Astrocyte of the spinal cord (primary cell): ENCODE data around the gene SLC4A1.
"Not testable (repeated sequence)": the region's sequence is repeated elsewhere in the genome, so short reads cannot be mapped to it uniquely, and the experiment has no call there.

ENCODE experiments used
- DNase-seq: peaks from one replicate; pipeline ENCODE4 v3.0.0; 2011; ENCODE audit warnings: low read depth, low spot score
- H3K4me3 ChIP-seq: 2 replicates; pipeline ENCODE4 v1.5.1; 2011; ENCODE audit warnings: low read depth, mild to moderate bottlenecking, low read length, moderate library complexity
- in situ Hi-C: cut with HindIII; loops from 2 replicates; pipeline ENCODE4 v1.10.0; 2017; ENCODE audit warnings: low sequenced_read_pairs
- TF ChIP-seq, protein P1 (sequence below): IDR thresholded peaks from 2 replicates; pipeline ENCODE4 v1.5.1; 2012; ENCODE audit warnings: low read depth, mild to moderate bottlenecking, low read length, inconsistent platforms

SLC4A1 gene

DNA sequence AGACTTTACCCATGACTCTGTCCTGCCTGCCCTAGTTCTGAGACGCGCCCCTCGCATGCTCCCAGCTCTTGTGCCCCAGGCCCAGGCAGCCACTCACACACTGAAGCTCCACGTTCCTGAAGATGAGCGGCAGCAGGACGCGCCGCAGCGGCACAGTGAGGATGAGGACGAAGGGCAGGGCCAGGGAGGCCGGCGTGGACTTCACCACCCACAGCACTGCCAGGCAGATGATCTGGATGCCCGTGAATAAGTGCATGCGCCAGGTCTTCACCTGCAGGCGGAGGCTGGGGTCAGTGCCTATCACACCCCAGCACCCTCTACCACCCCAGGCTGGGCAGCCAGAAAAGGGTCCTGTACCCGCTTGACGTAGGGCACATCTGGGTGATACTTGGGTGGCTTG lies 16.9 kb downstream of the SLC4A1 start:
- no peak overlapping the region for H3K4me3 ChIP-seq
- TF ChIP-seq, protein P1, sequence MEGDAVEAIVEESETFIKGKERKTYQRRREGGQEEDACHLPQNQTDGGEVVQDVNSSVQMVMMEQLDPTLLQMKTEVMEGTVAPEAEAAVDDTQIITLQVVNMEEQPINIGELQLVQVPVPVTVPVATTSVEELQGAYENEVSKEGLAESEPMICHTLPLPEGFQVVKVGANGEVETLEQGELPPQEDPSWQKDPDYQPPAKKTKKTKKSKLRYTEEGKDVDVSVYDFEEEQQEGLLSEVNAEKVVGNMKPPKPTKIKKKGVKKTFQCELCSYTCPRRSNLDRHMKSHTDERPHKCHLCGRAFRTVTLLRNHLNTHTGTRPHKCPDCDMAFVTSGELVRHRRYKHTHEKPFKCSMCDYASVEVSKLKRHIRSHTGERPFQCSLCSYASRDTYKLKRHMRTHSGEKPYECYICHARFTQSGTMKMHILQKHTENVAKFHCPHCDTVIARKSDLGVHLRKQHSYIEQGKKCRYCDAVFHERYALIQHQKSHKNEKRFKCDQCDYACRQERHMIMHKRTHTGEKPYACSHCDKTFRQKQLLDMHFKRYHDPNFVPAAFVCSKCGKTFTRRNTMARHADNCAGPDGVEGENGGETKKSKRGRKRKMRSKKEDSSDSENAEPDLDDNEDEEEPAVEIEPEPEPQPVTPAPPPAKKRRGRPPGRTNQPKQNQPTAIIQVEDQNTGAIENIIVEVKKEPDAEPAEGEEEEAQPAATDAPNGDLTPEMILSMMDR, result no peak
- DNase-seq, result no peak
- in situ Hi-C loops, result no loop called here

DNA sequence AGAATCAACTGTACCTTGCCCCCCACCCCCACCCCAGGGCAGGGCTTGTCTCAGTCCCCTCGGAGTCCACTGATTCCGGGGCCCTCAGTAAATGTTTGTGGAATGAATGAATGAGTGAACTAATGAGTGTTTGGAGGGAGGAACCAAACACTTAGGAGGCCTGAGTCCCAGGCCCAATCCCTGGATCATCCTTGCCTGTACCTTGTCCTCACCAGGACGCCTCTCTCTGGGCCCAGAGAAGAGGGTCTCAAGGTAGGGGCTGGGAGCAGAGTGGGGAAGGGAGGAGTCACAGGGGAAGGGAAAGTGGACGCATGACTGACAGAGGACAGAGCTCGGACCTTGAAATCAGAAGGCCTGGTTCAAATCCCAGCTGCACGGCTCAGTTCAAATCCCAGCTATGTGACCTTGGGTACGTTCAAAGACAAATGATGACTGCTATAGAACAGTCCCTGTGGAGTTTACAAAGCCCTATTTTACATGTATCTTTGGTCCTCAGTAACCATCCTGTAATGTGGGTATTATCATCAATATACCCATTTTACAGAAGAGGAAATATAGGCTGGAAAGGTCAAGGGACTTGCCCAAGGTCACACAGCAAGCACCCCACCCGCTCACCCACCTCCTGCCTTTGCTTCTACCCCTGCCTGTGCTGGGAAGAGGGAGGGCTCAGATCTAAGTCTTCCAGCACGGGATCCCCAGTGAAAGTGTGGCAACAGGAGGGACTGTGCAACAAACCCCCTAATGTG lies 18.3 kb downstream of the SLC4A1 start:
- TF ChIP-seq, protein P1, result no peak
- in situ Hi-C loops, result no loop called here
- H3K4me3 ChIP-seq, result no peak overlapping the region
- no peak for DNase-seq

DNA sequence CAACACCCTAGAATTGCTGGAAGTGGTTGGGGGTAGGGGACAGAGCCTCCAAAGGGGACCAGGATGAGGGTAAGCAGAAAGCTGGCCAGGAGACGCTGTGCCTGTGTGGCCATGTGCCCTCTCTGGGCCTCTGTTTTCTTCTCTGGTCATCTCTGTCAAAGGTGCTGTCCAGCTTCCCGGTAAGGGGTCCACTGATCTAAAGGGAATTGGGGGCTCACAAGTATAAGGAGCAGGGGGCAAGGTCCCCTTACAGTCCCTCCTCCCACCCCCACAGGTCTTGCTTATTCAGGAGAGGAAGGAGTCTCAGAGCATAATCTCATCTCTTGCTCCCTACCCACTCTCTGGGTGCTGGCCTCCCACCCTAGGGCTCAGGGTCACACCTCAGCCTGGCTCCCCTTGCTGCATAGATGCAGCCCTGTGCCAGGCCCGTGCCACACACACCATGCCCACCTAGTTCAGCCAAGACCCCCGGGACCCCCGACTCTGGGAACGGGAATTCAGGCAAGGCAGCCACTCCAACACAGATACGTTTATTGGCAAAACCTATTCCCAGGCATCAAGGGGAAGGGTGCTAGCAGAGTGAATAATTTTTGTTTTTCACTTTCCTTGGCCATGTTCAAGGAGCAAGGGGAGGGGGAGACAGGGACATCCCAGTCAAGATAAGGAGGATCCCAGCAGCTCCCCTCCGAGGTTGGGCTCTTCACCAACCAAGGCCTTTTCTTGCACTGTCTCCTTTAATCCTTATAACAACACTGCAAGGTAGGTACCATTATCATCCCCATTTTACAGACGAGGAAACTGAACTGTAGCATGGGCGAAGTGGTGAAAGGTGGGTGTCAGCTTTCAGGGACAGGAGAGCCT lies 19.8 kb downstream of the SLC4A1 start:
- in situ Hi-C loops, result no loop called here
- DNase-seq, result no peak
- TF ChIP-seq, protein P1, result no peak
- no peak overlapping the region for H3K4me3 ChIP-seq

DNA sequence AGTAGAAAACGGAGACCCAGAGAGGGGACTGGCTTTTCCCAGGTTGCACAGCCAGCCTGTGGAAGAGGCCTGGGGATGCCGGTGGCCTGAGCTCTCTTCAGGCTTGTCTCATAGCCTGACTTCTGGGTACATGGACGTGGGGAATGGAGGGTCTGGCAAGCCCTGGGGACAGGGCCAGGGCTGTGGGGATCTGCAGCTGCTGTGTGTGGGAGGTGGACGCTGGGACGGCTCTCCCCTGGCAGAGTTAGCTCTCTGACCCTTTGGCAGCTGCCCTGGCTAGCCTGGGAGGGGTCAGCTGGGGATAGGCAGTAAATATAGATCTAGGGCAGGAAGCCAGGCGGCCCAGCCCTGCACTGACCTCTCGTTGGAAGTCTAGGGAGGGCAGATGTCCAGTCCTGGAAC lies 20.5 kb downstream of the SLC4A1 start:
- TF ChIP-seq, protein P1, result no peak
- no peak overlapping the region for H3K4me3 ChIP-seq
- DNase-seq, result no peak
- in situ Hi-C loops, result no loop called here

DNA sequence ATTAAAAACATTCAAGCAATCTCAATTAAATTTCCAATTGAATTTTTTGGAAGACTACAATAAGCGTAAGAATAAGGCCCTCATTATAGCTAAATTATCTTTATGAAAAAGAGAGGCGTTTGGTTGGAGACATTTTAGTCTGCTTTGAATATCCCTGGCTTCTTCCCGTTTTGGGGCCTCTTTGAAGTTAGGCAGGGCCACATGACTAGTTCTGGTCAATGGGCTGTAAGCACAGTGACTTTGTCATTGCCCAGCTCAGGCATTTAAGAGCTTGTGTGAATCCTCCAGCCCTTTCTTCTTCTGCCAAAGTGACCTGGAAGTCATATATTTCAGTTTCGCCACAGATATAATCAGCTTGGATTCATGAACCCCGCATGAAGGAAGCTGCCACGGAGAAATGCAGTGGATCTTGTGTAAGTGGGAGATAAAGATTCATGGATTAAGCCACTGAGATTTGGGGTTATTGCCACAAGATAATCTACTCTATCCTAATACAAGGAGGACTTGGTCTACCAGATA lies 26.8 kb downstream of the SLC4A1 start:
- TF ChIP-seq, protein P1, result no peak
- in situ Hi-C loops, result no loop called here
- no peak for DNase-seq

DNA sequence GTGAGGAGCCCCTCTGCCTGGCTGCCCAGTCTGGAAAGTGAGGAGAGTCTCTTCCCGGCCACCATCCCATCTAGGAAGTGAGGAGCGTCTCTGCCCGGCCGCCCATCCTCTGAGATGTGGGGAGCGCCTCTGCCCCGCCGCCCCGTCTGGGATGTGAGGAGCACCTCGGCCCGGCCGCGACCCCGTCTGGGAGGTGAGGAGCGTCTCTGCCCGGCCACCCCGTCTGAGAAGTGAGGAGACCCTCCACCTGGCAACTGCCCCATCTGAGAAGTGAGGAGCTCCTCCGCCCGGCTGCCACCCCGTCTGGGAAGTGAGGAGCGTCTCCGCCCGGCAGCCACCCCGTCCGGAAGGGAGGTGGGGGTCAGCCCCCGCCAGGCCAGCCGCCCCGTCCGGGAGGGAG lies 30.0 kb downstream of the SLC4A1 start:
- H3K4me3 ChIP-seq, DNase-seq, in situ Hi-C loops: not testable (repeated sequence)

More for the DNA sequence above, 26.8 kb downstream of the SLC4A1 start:
- no peak overlapping the region for H3K4me3 ChIP-seq
